OCI-LY7 (cell line): ENCODE results near the gene CDA. TPM values are rescaled to one million over a fixed set of nuclear protein-coding genes. Genes with fewer than 3 reads are reported as not detected.
A peak's percentile ranks its signal among the peaks of the same experiment; 100 is the strongest.

ENCODE experiments used
- BruUV-seq: library from RNA; stranded (reverse); fragments of 400-500 nt; replicated peaks from 2 replicates; lab custom pipeline; 2021; lab: Mats Ljungman, UMichigan
- CTCF ChIA-PET: fragments of 300-600 bp; sonication (Branson Sonifier 250); formaldehyde crosslinking; loops from one replicate; lab custom pipeline; 2022; ENCODE audit warnings: antibody characterized with exemption; ENCODE audit not compliant: unreplicated experiment; lab: Charles Lee
- POLR2A ChIA-PET: fragments of 300-600 bp; sonication (Branson Sonifier 250); formaldehyde crosslinking; loops from one replicate; lab custom pipeline; 2022; ENCODE audit warnings: antibody characterized with exemption; lab: Charles Lee
- DNase-seq: peaks from one replicate; pipeline ENCODE4 v3.0.0-alpha.2; 2015; ENCODE audit warnings: low spot score
- H2AFZ ChIP-seq: fragments of 200-600 bp; sonication (generic), shearing (Covaris generic); 2 replicates; pipeline ENCODE4 v1.6.1; 2014; ENCODE audit warnings: mild to moderate bottlenecking, antibody characterized with exemption, low read length, moderate library complexity
- H3K27ac ChIP-seq: fragments of 200-600 bp; sonication (generic); 2 replicates; pipeline ENCODE4 v1.5.1; 2014; ENCODE audit warnings: mixed run types, low read depth, mild to moderate bottlenecking, moderate library complexity, low read length, inconsistent platforms; ENCODE audit not compliant: poor library complexity, severe bottlenecking
- H3K36me3 ChIP-seq: fragments of 200-600 bp; sonication (generic); 2 replicates; pipeline ENCODE4 v1.6.1; 2014; ENCODE audit warnings: mild to moderate bottlenecking, antibody characterized with exemption, low read length, moderate library complexity, mixed read lengths; ENCODE audit not compliant: insufficient read depth
- H3K4me1 ChIP-seq: fragments of 200-600 bp; sonication (generic); 2 replicates; pipeline ENCODE4 v1.5.1; 2014; ENCODE audit warnings: mild to moderate bottlenecking, low read length; ENCODE audit not compliant: insufficient read depth, poor library complexity, severe bottlenecking
- H3K4me2 ChIP-seq: fragments of 200-600 bp; sonication (generic); 2 replicates; pipeline ENCODE4 v1.6.1; 2014; ENCODE audit warnings: mild to moderate bottlenecking, low read length
- H3K4me3 ChIP-seq: fragments of 200-600 bp; sonication (generic); 2 replicates; pipeline ENCODE4 v1.5.1; 2014; ENCODE audit warnings: mild to moderate bottlenecking, low read depth, low read length; ENCODE audit not compliant: poor library complexity, severe bottlenecking
- H3K79me2 ChIP-seq: fragments of 200-600 bp; sonication (generic); 2 replicates; pipeline ENCODE4 v1.6.1; 2016; ENCODE audit warnings: low read depth, mild to moderate bottlenecking, low read length, moderate library complexity, mixed read lengths; ENCODE audit not compliant: insufficient read depth
- H3K9me2 ChIP-seq: fragments of 200-600 bp; sonication (generic); 2 replicates; pipeline ENCODE4 v1.6.1; 2016; ENCODE audit warnings: mild to moderate bottlenecking, low read length, mixed read lengths; ENCODE audit not compliant: insufficient read depth
- H3K9me3 ChIP-seq: fragments of 200-600 bp; sonication (generic); 2 replicates; pipeline ENCODE4 v1.6.1; 2014; ENCODE audit warnings: mild to moderate bottlenecking, mixed run types, low read length, mixed read lengths
- H4K20me1 ChIP-seq: fragments of 200-600 bp; sonication (generic); 2 replicates; pipeline ENCODE4 v1.6.1; 2014; ENCODE audit warnings: mild to moderate bottlenecking, antibody characterized with exemption, low read length, moderate library complexity, mixed read lengths; ENCODE audit not compliant: insufficient read depth
- EZH2phosphoT487 ChIP-seq: fragments of 200-600 bp; sonication (generic); IDR thresholded peaks from 2 replicates; pipeline ENCODE4 v1.6.1; 2018; ENCODE audit warnings: low read depth, borderline replicate concordance, mild to moderate bottlenecking, mixed run types, antibody characterized with exemption, low read length, moderate library complexity, mixed read lengths
- intact Hi-C: fragments of 100-400 bp; cut with micrococcal nuclease; formaldehyde crosslinking; loops from one replicate; pipeline ENCODE4 v1.10.0; 2022; ENCODE audit not compliant: unreplicated experiment
- total RNA-seq, 2 experiments: library from RNA; depleted of rRNA in 1 of 2; stranded (reverse); fragments of >200 nt in 1 of 2; shearing (Covaris generic) in 1 of 2; gene quantifications; 2 replicates each; pipeline ENCODE4 v1.2.3, GENCODE V29; 2014 to 2022
- TF ChIP-seq, protein P1 (sequence below): fragments of 200-600 bp; sonication (generic); conservative IDR thresholded peaks from 2 replicates; pipeline ENCODE4 v1.5.1; 2014; ENCODE audit warnings: mild to moderate bottlenecking, antibody characterized with exemption, low read length, moderate library complexity, mixed read lengths

CDA gene
- total RNA-seq, 2 experiments from 2014 or later, result not detected

DNA sequence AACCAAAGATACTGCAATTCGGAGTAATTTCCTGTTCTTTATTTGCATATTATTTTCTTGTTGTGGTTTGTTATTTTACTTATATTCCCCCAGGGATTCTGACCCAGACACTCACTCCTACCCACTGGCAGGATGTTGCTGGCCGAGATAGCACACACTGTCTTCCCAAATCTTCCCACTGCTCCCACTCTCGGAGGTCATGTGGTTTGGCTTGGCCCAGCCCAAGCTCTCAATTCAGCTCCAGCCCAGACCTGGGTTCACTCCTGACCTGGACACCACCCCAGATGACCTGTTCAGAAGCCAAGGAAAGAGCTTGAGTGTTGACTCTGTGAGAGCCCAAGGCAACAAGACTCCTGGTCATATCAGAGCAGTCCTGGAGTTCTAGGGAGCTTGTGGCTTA lies 37.7 kb upstream of the CDA start:
- Histone ChIP-seq H3K4me3 (peak overlapping the region; percentile 12), H3K4me2 (peak overlapping the region; percentile 55), H3K36me3 (no peaks in the 10 kb centered on the region), H3K9me2 (no peaks in the 10 kb centered on the region), H3K27ac (no peak overlapping the region), H3K79me2 (no peaks in the 10 kb centered on the region), H2AFZ (peak overlapping the region; percentile 48), H3K9me3 (no peaks in the 10 kb centered on the region), H3K4me1 (peaks cover 22% of the 10 kb centered on the region), H4K20me1 (no peaks in the 10 kb centered on the region)
- ChIA-PET POLR2A (no interaction called here), CTCF (no interaction called here)
- DNase-seq, result no peak
- BruUV-seq, result no TSS peak
- intact Hi-C loops, result no loop called here
- TF ChIP-seq EZH2phosphoT487, result no peak
- TF ChIP-seq, protein P1, sequence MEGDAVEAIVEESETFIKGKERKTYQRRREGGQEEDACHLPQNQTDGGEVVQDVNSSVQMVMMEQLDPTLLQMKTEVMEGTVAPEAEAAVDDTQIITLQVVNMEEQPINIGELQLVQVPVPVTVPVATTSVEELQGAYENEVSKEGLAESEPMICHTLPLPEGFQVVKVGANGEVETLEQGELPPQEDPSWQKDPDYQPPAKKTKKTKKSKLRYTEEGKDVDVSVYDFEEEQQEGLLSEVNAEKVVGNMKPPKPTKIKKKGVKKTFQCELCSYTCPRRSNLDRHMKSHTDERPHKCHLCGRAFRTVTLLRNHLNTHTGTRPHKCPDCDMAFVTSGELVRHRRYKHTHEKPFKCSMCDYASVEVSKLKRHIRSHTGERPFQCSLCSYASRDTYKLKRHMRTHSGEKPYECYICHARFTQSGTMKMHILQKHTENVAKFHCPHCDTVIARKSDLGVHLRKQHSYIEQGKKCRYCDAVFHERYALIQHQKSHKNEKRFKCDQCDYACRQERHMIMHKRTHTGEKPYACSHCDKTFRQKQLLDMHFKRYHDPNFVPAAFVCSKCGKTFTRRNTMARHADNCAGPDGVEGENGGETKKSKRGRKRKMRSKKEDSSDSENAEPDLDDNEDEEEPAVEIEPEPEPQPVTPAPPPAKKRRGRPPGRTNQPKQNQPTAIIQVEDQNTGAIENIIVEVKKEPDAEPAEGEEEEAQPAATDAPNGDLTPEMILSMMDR, result no peak

DNA sequence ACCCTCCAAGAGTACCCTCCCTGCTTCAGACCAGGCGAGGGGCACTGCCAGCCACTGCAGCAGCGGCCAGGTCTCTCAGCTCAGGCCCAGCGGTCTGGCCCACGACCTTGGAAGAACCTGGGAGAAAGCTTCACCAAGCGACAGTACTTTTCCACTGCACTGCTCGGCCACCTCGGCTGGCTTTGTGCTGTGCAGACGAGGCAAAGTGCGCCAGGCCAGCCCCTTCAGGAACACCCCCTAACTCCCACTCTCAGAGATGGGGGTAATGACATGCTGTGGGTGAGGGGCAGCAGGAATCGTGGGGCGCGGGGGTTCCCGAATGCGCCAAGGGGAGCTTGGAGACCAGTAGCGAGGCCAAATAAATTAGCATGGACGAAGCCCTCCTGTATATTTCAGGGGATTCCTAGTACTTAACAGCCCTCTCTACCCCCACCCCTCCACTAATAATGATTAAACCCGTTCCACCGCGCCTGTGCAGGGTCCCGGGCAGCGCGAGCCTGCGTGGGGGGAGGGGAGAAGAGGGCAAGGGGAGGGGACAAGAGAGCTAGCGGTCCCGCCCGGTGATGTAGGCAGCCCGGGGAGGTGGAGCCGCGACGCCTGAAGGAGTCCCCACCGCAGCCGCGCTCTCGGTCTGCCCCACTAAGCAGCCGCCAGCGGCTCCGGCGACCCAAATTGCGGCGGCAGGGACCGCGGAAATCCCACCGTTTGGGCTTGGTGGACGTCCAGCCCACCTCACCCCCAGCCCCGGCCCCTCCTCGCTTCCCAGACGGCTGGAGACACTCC lies 36.8 kb upstream of the CDA start, which contains the start of gene FAM43B:
FAM43B (plus strand) TSS at position 629 of the 783 bp plus-strand sequence. CDS start 401 bp downstream, outside the sequence.
- no peaks in the 10 kb centered on the region for H3K9me2 ChIP-seq
- no TSS peak for BruUV-seq
- no peak within 1 kb of the TSS for H3K27ac ChIP-seq
- peak within 1 kb of the TSS; percentile 55 for H3K4me2 ChIP-seq
- no peaks in the 10 kb centered on the region for H3K9me3 ChIP-seq
- intact Hi-C loops, result no loop called here
- no peak within 1 kb of the TSS for H3K4me3 ChIP-seq
- H3K36me3 ChIP-seq, result no peaks in the 10 kb centered on the region
- H3K4me1 ChIP-seq, result peaks cover 22% of the 10 kb centered on the region
- H2AFZ ChIP-seq, result peak within 1 kb of the TSS; percentile 48; the same call in 1 of the 2 replicates
- TF ChIP-seq EZH2phosphoT487, result no peak
- TF ChIP-seq, protein P1, result no peak
- H3K79me2 ChIP-seq, result no peaks in the 10 kb centered on the region
- ChIA-PET POLR2A (interaction anchor here (0.5 kb wide), 1 partner anchor 179 kb away, joined by 3 read pairs; no protein-coding TSS in a partner anchor), CTCF (interaction anchor here (0.8 kb wide), 1 partner anchor 286 kb away, joined by 3 read pairs; no protein-coding TSS in a partner anchor)
- DNase-seq, result no peak
- no peaks in the 10 kb centered on the region for H4K20me1 ChIP-seq
